BJ (cell line): ENCODE measurements around the gene C16orf92. TPM values are rescaled to one million over a fixed set of nuclear protein-coding genes. Genes with fewer than 3 reads are reported as not detected.
A peak's percentile ranks its signal among the peaks of the same experiment; 100 is the strongest.
"Not testable (repeated sequence)": the region's sequence is repeated elsewhere in the genome, so short reads cannot be mapped to it uniquely, and the experiment has no call there.

ENCODE experiments used
- CTCF ChIA-PET: fragments of 350-600 bp; formaldehyde crosslinking; extraction: SDS; loops from one replicate; lab custom pipeline; 2021; ENCODE audit warnings: antibody characterized with exemption, inconsistent platforms; lab: Yijun Ruan, JAX
- POLR2A ChIA-PET: fragments of 300-600 bp; sonication (Branson Sonifier 250); formaldehyde crosslinking; extraction: SDS; loops from one replicate; lab custom pipeline; 2021; ENCODE audit warnings: antibody characterized with exemption; lab: Charles Lee
- DNase-seq: peaks from one replicate; pipeline ENCODE4 v3.0.0-alpha.2; 2011; ENCODE audit warnings: low read depth
- H3K27me3 ChIP-seq: 2 replicates; pipeline ENCODE4 v1.6.0; 2011; ENCODE audit warnings: low read length; ENCODE audit not compliant: control insufficient read depth, insufficient read depth
- H3K36me3 ChIP-seq: 2 replicates; pipeline ENCODE4 v1.5.1; 2011; ENCODE audit warnings: low read length; ENCODE audit not compliant: control insufficient read depth, insufficient read depth
- H3K4me3 ChIP-seq: 2 replicates; pipeline ENCODE4 v1.5.1; 2011; ENCODE audit warnings: low read depth, mild to moderate bottlenecking, control low read depth, low read length
- polyA plus RNA-seq: library from polyadenylated mRNA; depleted of rRNA; stranded (reverse); fragments of >200 nt; gene quantifications from 2 replicates; pipeline ENCODE4 v1.2.3, GENCODE V29; 2011
- TF ChIP-seq, protein P1 (sequence below): IDR thresholded peaks from 2 replicates; pipeline ENCODE4 v1.5.1; 2011; ENCODE audit warnings: low read depth, mild to moderate bottlenecking, control low read depth, inconsistent platforms, low read length, moderate library complexity; ENCODE audit not compliant: insufficient read depth

The C16orf92 gene
- polyA plus RNA-seq, 1 experiment, result not detected

GRCh38 chr16:30009085-30009862 is 13.7 kb upstream of the C16orf92 start:
- Histone ChIP-seq H3K4me3 (no peak overlapping the region), H3K36me3 (peaks cover 2% of the 10 kb centered on the region), H3K27me3 (peaks cover 11% of the 10 kb centered on the region)
- POLR2A ChIA-PET, result interaction anchor here (0.6 kb wide), 1 partner anchor 11 kb away, joined by 8 read pairs; no protein-coding TSS in a partner anchor
- CTCF ChIA-PET, result interaction anchor here (0.7 to 1.2 kb wide), 2 partner anchors 23 to 224 kb away, joined by 3 read pairs; no protein-coding TSS in a partner anchor
- TF ChIP-seq, protein P1, sequence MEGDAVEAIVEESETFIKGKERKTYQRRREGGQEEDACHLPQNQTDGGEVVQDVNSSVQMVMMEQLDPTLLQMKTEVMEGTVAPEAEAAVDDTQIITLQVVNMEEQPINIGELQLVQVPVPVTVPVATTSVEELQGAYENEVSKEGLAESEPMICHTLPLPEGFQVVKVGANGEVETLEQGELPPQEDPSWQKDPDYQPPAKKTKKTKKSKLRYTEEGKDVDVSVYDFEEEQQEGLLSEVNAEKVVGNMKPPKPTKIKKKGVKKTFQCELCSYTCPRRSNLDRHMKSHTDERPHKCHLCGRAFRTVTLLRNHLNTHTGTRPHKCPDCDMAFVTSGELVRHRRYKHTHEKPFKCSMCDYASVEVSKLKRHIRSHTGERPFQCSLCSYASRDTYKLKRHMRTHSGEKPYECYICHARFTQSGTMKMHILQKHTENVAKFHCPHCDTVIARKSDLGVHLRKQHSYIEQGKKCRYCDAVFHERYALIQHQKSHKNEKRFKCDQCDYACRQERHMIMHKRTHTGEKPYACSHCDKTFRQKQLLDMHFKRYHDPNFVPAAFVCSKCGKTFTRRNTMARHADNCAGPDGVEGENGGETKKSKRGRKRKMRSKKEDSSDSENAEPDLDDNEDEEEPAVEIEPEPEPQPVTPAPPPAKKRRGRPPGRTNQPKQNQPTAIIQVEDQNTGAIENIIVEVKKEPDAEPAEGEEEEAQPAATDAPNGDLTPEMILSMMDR, result no peak
- no peak for DNase-seq

- CTCF ChIA-PET, result no interaction called here
- Histone ChIP-seq H3K4me3 (peak overlapping the region; percentile 51; the same call in 1 of the 2 replicates), H3K36me3 (peaks cover 2% of the 10 kb centered on the region), H3K27me3 (peaks cover 11% of the 10 kb centered on the region)
- POLR2A ChIA-PET, result no interaction called here
- TF ChIP-seq, protein P1, result no peak
- no peak for DNase-seq
Observed at GRCh38 chr16:30009990-30010843, 12.8 kb upstream of the C16orf92 start.

DNA sequence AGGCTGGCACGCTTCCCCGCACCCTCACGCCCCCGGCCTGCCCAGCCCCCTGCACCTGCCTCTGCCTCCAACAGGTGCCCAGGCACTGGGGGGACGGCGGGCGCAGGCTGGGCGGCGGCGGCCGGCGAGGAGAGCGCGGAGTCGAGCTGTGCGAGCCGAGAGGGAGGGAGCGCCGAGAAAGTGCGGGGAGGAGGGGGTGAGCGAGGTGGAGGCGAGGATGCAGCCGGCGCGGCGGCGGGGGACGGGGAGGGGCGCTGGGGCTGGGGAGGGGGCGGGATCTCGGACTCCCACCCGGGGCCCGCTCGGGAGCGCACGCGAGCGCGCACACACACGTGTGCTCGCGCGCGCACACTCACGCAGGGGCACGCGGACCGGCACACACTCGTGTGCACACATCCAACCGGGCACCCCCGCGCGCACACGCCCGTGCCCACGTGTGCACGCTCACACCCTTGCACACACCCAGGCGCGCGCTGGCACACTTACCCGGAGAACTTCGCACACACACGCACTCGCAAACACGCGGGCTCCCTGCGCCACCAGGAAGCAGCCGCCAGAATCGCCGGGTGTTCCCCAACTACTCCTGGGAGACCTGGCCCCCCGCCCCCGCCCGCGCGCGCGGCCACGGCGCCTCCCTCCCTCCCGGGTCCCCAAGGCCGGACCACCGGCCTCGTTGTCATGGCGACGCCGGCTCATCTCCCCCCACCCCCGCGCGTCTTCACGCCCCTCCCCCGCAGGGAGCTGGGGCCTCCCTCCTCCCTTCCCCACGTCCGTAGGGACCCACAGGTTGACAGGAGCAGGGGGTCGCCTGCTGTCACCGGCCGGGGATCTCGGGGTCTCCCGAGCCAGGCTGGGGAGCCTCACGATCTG is 11.9 kb upstream of the C16orf92 start, which contains the start of gene DOC2A:
Gene DOC2A, minus strand, starts transcription at position 184 of the 870 bp plus-strand sequence. CDS start 805 bp downstream, outside the sequence.
- peaks cover 11% of the 10 kb centered on the region for H3K27me3 ChIP-seq
- TF ChIP-seq, protein P1, result no peak
- peak within 1 kb of the TSS; percentile 51 for H3K4me3 ChIP-seq
- CTCF ChIA-PET, result no interaction called here
- POLR2A ChIA-PET, result interaction anchor here (0.7 kb wide), 1 partner anchor 55 kb away, joined by 33 read pairs; the partner anchor contains the start of gene ALDOA
- peaks cover under 1% of the 10 kb centered on the region; the same call in 1 of the 2 replicates for H3K36me3 ChIP-seq
- no peak for DNase-seq

GRCh38 chr16:30011714-30012504 is 11.1 kb upstream of the C16orf92 start:
- Histone ChIP-seq H3K36me3 (no peaks in the 10 kb centered on the region), H3K27me3 (peaks cover 11% of the 10 kb centered on the region), H3K4me3 (no peak overlapping the region)
- ChIA-PET CTCF (interaction anchor here (1.0 to 1.4 kb wide), 2 partner anchors 9 to 12 kb away, joined by 3 to 6 read pairs; no protein-coding TSS in a partner anchor), POLR2A (interaction anchor here (0.7 kb wide), 1 partner anchor 54 kb away, joined by 33 read pairs; the partner anchor contains the start of gene ALDOA)
- no peak for DNase-seq
- TF ChIP-seq, protein P1, result no peak

DNA sequence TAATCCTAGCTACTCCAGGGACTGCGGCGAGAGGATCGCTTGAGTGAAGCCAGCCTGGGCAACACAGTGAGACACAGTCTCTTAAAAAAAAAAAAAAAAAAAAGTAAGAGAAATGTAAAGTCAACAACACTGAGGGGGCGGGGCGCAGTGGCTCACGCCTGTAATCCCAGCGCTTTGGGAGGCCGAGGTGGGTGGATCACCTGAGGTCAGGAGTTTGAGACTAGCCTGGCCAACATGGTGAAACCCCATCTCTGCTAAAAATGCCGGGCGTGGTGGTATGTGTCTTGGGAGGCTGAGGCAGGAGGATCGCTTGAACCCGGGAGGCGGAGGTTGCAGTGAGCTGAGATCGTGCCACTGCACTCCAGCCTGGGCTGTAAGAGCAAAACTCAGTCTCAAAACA is 10.4 kb upstream of the C16orf92 start:
- H3K27me3 ChIP-seq, result peaks cover 11% of the 10 kb centered on the region
- CTCF ChIA-PET, result interaction anchor here (1.0 to 1.4 kb wide), 3 partner anchors 8 to 20 kb away, joined by 3 to 6 read pairs (median 4); no protein-coding TSS in a partner anchor
- H3K4me3 ChIP-seq, DNase-seq, POLR2A ChIA-PET, H3K36me3 ChIP-seq: not testable (repeated sequence)

- H3K27me3 ChIP-seq, H3K4me3 ChIP-seq, POLR2A ChIA-PET, DNase-seq, H3K36me3 ChIP-seq: not testable (repeated sequence)
- CTCF ChIA-PET, result interaction anchor here (0.7 kb wide), 1 partner anchor 258 kb away, joined by 3 read pairs; no protein-coding TSS in a partner anchor
Observed at GRCh38 chr16:30015450-30015849, 7.5 kb upstream of the C16orf92 start.
